Measurements from ENCODE around the gene TACC3. TPM values are rescaled to one million over a fixed set of nuclear protein-coding genes. Genes with fewer than 3 reads are reported as not detected.

TACC3 gene
- total RNA-seq, 1 donor from 2014 or later: 159 TPM

DNA sequence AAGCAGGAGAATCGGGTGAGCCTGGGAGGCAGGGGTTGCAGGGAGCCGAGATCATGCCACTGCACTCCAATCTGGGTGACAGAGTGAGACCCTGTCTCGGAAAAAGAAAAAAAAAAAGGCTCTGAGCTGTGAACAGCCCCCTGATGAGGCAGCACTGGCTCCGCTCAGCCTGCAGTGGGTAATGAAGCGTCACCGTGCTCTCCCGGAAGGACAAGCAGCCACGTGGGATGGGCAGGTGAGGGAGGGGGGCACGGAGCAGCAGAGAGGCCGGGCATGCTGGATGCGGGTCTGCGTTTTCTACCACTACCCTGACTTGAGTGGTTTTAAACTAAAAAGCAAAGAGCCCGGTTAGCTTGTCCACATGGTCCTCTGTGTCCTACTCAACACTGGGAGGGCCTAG is 15.5 kb downstream of the TACC3 start:
- Mint-ChIP-seq H3K36me3 (ENCODE audit: low read depth) (peaks cover 22% of the 10 kb centered on the region), H3K27me3 (ENCODE audit: low read depth) (no peaks in the 10 kb centered on the region), H3K4me3 (no peak overlapping the region), H3K4me1 (no peaks in the 10 kb centered on the region), H3K27ac (ENCODE audit: unreplicated experiment) (no peak overlapping the region), H3K9me3 (no peaks in the 10 kb centered on the region)
- DNase-seq (ENCODE audit: low read depth, low spot score): no peak
- TF ChIP-seq, protein P1, sequence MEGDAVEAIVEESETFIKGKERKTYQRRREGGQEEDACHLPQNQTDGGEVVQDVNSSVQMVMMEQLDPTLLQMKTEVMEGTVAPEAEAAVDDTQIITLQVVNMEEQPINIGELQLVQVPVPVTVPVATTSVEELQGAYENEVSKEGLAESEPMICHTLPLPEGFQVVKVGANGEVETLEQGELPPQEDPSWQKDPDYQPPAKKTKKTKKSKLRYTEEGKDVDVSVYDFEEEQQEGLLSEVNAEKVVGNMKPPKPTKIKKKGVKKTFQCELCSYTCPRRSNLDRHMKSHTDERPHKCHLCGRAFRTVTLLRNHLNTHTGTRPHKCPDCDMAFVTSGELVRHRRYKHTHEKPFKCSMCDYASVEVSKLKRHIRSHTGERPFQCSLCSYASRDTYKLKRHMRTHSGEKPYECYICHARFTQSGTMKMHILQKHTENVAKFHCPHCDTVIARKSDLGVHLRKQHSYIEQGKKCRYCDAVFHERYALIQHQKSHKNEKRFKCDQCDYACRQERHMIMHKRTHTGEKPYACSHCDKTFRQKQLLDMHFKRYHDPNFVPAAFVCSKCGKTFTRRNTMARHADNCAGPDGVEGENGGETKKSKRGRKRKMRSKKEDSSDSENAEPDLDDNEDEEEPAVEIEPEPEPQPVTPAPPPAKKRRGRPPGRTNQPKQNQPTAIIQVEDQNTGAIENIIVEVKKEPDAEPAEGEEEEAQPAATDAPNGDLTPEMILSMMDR (conservative IDR thresholded peaks at IDR 0.05): no peak

DNA sequence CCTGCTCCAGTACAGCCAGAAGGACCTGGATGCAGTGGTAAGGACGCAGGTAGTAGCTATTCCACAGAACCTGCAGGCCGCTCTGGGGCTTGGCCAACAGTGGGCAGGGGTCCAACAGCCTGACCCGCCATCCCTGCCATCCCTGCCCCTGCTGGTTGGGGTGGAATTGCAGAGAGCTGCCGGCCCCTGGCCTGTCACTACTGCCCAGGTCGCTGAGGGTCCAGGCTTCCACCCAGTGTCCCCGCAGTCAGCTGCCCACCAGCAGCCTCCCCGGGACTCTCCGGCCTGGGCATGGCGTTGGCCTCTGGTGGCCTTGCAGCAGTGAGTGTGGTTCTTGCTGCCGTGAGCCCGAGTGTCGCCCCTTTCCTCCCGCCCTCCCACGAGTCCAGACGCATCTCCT is 16.3 kb downstream of the TACC3 start:
- H3K36me3 Mint-ChIP-seq (ENCODE audit: low read depth): peaks cover 23% of the 10 kb centered on the region
- no peak overlapping the region for H3K27ac Mint-ChIP-seq (ENCODE audit: unreplicated experiment)
- no peaks in the 10 kb centered on the region for H3K27me3 Mint-ChIP-seq (ENCODE audit: low read depth)
- TF ChIP-seq, protein P1 (conservative IDR thresholded peaks at IDR 0.05): no peak
- H3K9me3 Mint-ChIP-seq: no peaks in the 10 kb centered on the region
- no peak for DNase-seq (ENCODE audit: low read depth, low spot score)
- H3K4me3 Mint-ChIP-seq: no peak overlapping the region
- no peaks in the 10 kb centered on the region for H3K4me1 Mint-ChIP-seq

GRCh38 chr4:1738410-1738809 is 17.1 kb downstream of the TACC3 start:
- Mint-ChIP-seq H3K4me3 (no peak overlapping the region), H3K27me3 (ENCODE audit: low read depth) (no peaks in the 10 kb centered on the region), H3K36me3 (ENCODE audit: low read depth) (peaks cover 20% of the 10 kb centered on the region), H3K4me1 (no peaks in the 10 kb centered on the region), H3K9me3 (no peaks in the 10 kb centered on the region), H3K27ac (ENCODE audit: unreplicated experiment) (no peak overlapping the region)
- TF ChIP-seq, protein P1 (conservative IDR thresholded peaks at IDR 0.05): no peak
- no peak for DNase-seq (ENCODE audit: low read depth, low spot score)

DNA sequence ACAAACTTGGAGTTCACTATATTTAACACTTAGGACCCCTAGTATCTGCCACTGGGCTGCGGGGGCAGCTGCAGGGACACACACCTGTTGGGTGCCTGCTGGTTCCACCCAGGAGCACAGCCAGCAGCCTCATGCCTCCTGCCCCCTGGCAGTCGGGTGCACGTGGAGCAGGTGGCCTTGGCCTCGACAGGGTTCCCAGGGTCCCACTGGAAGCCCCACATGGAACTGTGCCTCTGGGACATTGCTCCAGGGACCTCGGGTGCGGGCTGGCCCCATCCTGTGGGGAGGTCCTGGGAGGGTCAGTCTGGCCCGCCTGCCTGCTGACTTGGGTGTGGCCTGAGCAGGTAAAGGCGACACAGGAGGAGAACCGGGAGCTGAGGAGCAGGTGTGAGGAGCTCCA is 18.0 kb downstream of the TACC3 start:
- Mint-ChIP-seq H3K36me3 (ENCODE audit: low read depth) (peaks cover 20% of the 10 kb centered on the region), H3K9me3 (no peaks in the 10 kb centered on the region), H3K27ac (ENCODE audit: unreplicated experiment) (no peak overlapping the region), H3K4me1 (no peaks in the 10 kb centered on the region), H3K4me3 (no peak overlapping the region), H3K27me3 (ENCODE audit: low read depth) (no peaks in the 10 kb centered on the region)
- TF ChIP-seq, protein P1 (conservative IDR thresholded peaks at IDR 0.05): no peak
- no peak for DNase-seq (ENCODE audit: low read depth, low spot score)

- Mint-ChIP-seq H3K4me3 (no peak overlapping the region), H3K4me1 (no peaks in the 10 kb centered on the region), H3K9me3 (no peaks in the 10 kb centered on the region), H3K36me3 (ENCODE audit: low read depth) (peaks cover 20% of the 10 kb centered on the region), H3K27ac (ENCODE audit: unreplicated experiment) (no peak overlapping the region), H3K27me3 (ENCODE audit: low read depth) (no peaks in the 10 kb centered on the region)
- TF ChIP-seq, protein P1 (conservative IDR thresholded peaks at IDR 0.05): no peak
- no peak for DNase-seq (ENCODE audit: low read depth, low spot score)
Observed at GRCh38 chr4:1740021-1740545, 18.8 kb downstream of the TACC3 start.

All from neural crest cell (in vitro differentiated cells).